Activated CD4-positive, CD25-positive, alpha-beta regulatory T cell treated with anti-CD3 and anti-CD28 coated beads, Interleukin-2, amount 50 U/mL, for 16 hours (primary cell): ENCODE results near the gene PCDHA7.
"Not testable (repeated sequence)": the region's sequence is repeated elsewhere in the genome, so short reads cannot be mapped to it uniquely, and the experiment has no call there.

ENCODE experiments used
- DNase-seq: peaks from one replicate; pipeline ENCODE4 v3.0.0-alpha.2; 2020; ENCODE audit warnings: low read depth, low spot score

PCDHA7 gene

DNA sequence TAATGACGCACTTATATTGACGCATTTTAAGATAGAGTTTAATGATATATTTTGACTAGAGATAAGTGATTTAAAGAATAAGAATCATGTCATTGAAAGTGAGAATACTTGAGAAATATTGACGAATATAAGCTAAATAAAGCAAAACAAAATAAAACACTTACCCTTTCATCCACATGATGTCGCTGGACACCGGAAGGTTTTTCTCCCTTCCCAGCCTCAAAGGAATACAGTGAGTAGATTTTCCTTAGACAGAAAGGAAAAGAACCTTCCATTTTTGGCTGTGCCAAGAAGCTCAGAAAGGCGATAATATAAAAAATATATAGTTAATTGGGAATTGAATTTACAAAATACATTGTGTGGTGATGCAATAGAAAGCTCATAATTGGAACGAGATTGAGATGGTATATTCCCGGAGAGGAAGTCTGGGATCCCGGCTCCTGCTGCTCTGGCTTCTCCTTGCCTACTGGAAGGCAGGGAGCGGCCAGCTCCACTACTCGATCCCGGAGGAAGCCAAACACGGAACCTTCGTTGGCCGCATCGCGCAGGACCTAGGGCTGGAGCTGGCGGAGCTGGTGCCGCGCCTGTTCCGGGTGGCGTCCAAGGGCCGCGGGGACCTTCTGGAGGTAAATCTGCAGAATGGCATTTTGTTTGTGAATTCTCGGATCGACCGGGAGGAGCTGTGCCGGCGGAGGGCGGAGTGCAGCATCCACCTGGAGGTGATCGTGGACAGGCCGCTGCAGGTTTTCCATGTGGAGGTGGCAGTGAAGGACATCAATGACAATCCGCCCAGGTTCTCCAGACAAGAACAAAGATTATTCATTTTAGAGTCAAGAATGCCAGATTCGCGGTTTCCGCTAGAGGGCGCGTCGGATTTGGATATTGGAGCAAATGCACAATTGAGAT lies 12.4 kb upstream of the PCDHA7 start, which contains the start of gene PCDHA5:
TSS of gene PCDHA5 (plus strand) at position 239 of the 906 bp plus-strand sequence.
- DNase-seq: no peak

DNA sequence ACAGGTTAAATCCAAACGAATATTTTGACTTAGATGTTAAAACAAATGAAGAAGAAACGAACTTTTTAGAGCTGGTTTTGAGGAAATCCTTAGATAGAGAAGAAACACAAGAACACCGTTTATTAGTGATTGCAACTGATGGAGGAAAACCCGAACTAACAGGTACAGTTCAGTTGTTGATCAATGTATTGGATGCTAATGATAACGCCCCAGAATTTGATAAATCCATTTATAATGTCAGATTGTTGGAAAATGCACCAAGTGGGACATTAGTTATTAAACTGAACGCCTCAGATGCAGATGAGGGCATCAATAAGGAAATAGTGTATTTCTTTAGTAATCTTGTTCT lies 11.8 kb upstream of the PCDHA7 start:
- DNase-seq: no peak

DNA sequence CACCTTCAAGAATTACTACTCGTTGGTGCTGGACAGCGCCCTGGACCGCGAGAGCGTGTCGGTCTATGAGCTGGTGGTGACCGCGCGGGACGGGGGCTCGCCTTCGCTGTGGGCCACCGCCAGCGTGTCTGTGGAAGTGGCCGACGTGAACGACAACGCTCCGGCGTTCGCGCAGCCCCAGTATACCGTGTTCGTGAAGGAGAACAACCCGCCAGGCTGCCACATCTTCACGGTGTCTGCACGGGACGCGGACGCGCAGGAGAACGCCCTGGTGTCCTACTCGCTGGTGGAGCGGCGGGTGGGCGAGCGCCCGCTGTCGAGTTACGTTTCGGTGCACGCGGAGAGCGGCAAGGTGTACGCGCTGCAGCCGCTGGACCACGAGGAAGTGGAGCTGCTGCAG lies 11.1 kb upstream of the PCDHA7 start:
- DNase-seq: not testable (repeated sequence)

DNA sequence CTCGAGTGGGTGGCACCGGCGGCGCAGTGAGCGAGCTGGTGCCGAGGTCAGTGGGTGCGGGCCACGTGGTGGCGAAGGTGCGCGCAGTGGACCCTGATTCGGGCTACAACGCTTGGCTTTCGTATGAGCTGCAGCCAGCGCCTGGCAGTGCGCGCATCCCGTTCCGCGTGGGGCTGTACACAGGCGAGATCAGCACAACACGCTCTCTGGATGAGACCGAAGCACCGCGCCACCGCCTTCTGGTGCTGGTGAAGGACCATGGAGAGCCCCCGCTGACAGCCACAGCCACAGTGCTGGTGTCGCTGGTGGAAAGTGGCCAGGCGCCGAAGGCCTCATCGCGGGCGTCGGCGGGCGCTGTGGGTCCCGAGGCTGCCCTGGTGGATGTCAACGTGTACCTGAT lies 10.6 kb upstream of the PCDHA7 start:
- DNase-seq: no peak

DNA sequence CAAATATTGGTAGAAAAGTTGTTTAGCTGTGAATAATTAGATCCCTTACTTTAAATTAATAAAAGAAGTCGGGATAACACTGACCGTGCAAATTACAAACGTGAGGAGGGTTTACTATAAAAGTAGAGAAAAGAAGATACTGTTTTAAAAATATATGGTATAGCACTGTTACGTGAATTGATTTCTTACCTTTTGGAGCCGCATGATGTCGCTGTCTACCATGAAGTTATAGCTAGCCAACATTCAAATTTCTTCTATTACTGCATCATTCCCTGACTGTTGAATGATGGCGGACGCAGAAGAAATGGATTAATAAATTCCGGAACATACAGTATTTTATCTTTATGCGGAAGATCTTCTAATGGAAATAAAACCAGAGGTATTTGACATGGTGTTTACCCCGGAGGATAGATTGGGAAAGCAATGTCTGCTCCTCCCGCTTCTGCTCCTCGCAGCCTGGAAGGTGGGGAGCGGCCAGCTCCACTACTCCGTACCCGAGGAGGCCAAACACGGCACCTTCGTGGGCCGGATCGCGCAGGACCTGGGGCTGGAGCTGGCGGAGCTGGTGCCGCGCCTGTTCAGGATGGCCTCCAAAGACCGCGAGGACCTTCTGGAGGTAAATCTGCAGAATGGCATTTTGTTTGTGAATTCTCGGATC lies 6.2 kb upstream of the PCDHA7 start, which contains the start of gene PCDHA6:
TSS of gene PCDHA6 (plus strand) at position 257 of the 658 bp plus-strand sequence. CDS start at position 389, 132 bp downstream.
- no peak for DNase-seq

DNA sequence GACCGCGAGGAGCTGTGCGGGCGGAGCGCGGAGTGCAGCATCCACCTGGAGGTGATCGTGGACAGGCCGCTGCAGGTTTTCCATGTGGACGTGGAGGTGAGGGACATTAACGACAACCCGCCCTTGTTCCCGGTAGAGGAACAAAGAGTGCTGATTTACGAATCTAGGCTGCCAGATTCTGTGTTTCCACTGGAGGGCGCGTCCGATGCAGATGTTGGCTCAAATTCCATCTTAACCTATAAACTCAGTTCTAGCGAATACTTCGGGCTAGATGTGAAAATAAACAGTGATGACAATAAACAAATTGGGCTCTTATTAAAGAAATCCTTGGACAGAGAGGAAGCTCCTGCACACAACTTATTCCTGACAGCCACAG lies 5.7 kb upstream of the PCDHA7 start:
- no peak for DNase-seq

DNA sequence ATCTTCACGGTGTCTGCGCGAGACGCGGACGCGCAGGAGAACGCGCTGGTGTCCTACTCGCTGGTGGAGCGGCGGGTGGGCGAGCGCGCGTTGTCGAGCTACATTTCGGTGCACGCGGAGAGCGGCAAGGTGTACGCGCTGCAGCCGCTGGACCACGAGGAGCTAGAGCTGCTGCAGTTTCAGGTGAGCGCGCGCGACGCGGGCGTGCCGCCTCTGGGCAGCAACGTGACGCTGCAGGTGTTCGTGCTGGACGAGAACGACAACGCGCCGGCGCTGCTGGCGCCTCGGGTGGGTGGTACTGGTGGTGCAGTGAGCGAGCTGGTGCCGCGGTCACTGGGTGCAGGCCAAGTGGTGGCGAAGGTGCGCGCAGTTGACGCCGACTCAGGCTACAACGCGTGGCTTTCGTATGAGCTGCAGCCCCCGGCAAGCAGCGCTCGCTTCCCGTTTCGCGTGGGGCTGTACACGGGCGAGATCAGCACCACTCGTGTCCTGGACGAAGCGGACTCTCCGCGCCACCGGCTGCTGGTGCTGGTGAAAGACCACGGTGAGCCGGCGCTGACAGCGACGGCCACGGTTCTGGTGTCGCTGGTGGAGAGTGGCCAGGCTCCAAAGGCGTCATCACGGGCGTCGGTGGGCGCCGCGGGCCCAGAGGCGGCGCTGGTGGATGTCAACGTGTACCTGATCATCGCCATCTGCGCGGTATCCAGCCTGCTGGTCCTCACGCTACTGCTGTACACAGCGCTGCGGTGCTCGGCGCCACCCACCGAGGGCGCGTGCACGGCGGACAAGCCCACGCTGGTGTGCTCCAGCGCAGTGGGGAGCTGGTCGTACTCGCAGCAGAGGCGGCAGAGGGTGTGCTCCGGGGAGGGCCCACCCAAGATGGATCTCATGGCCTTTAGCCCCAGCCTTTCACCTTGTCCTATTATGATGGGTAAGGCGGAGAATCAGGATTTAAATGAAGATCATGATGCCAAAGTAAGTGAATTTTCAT lies 4.3 kb upstream of the PCDHA7 start:
- not testable (repeated sequence) for DNase-seq

DNA sequence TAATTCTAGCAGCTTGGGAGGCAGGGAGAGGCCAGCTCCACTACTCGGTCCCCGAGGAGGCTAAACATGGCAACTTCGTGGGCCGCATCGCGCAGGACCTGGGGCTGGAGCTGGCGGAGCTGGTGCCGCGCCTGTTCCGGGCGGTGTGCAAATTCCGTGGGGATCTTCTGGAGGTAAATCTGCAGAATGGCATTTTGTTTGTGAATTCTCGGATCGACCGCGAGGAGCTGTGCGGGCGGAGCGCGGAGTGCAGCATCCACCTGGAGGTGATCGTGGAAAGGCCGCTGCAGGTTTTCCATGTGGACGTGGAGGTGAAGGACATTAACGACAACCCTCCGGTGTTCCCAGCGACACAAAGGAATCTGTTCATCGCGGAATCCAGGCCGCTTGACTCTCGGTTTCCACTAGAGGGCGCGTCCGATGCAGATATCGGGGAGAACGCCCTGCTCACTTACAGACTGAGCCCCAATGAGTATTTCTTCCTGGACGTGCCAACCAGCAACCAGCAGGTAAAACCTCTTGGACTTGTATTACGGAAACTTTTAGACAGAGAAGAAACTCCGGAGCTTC lies 455 bp downstream of the PCDHA7 start:
- not testable (repeated sequence) for DNase-seq

DNA sequence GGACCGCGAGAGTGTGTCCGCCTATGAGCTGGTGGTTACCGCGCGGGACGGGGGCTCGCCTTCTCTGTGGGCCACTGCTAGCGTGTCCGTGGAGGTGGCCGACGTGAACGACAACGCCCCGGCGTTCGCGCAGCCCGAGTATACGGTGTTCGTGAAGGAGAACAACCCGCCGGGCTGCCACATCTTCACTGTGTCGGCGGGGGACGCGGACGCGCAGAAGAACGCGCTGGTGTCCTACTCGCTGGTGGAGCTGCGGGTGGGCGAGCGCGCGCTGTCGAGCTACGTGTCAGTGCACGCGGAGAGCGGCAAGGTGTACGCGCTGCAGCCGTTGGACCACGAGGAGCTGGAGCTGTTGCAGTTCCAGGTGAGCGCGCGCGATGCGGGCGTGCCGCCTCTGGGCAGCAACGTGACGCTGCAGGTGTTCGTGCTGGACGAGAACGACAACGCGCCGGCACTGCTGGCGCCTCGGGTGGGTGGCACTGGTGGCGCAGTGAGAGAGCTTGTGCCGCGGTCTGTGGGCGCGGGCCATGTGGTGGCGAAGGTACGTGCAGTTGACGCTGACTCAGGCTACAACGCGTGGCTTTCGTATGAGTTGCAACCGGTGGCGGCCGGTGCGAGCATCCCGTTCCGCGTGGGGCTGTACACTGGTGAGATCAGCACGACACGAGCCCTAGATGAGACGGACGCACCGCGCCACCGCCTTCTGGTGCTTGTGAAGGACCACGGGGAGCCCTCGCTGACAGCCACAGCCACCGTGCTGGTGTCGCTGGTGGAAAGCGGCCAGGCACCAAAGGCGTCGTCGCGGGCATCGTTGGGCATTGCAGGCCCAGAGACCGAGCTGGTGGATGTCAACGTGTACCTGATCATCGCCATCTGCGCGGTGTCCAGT lies 1.8 kb downstream of the PCDHA7 start:
- DNase-seq: no peak

DNA sequence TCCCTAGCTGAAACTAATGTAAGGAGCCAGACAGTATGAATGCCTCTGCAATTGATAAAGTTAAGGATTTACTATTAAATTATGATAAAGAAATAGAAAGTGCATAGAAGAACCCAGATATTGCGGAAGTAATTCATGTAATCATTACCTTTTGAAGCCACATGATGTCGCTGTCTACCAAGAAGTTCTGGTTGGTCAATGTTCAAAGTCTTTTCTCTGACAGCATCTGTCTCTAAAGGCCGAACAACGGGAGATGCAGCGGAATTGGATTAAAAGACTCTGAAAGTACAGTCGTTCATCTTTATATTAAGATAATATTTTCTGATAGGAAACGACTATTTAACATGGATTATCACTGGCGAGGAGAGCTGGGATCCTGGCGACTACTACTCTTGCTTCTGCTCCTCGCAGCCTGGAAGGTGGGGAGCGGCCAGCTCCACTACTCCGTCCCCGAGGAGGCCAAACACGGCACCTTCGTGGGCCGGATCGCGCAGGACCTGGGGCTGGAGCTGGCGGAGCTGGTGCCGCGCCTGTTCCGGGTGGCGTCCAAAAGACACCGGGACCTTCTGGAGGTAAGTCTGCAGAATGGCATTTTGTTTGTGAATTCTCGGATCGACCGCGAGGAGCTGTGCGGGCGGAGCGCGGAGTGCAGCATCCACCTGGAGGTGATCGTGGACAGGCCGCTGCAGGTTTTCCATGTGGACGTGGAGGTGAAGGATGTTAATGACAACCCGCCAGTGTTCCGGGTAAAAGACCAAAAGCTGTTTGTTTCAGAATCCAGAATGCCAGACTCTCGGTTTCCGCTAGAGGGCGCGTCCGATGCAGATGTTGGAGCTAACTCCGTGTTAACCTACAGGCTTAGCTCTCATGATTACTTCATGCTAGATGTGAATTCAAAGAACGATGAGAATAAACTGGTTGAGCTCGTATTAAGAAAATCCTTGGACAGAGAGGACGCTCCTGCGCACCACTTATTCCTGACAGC lies 7.2 kb downstream of the PCDHA7 start, which contains the start of gene PCDHA8:
TSS of gene PCDHA8 (plus strand) at position 210 of the 985 bp plus-strand sequence. CDS start at position 345, 135 bp downstream.
- DNase-seq: no peak

DNA sequence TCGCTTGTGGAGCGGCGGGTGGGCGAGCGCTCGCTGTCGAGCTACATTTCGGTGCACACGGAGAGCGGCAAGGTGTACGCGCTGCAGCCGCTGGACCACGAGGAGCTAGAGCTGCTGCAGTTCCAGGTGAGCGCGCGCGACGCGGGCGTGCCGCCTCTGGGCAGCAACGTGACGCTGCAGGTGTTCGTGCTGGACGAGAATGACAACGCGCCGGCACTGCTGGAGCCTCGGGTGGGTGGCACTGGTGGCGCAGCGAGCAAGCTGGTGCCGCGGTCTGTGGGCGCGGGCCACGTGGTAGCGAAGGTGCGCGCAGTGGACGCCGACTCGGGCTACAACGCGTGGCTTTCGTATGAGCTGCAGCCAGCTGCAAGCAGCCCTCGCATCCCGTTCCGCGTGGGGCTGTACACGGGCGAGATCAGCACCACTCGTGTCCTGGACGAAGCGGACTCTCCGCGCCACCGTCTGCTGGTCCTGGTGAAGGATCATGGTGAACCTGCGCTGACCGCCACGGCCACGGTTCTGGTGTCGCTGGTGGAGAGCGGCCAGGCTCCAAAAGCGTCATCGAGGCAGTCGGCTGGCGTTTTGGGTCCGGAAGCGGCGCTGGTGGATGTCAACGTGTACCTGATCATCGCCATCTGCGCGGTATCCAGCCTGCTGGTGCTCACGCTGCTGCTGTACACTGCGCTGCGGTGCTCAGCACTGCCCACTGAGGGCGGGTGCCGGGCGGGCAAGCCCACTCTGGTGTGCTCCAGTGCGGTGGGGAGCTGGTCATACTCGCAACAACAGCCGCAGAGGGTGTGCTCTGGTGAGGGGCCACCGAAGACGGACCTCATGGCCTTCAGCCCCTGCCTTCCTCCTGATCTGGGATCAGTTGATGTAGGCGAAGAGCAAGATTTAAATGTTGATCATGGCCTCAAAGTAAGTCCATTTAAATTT lies 9.0 kb downstream of the PCDHA7 start:
- no peak for DNase-seq

DNA sequence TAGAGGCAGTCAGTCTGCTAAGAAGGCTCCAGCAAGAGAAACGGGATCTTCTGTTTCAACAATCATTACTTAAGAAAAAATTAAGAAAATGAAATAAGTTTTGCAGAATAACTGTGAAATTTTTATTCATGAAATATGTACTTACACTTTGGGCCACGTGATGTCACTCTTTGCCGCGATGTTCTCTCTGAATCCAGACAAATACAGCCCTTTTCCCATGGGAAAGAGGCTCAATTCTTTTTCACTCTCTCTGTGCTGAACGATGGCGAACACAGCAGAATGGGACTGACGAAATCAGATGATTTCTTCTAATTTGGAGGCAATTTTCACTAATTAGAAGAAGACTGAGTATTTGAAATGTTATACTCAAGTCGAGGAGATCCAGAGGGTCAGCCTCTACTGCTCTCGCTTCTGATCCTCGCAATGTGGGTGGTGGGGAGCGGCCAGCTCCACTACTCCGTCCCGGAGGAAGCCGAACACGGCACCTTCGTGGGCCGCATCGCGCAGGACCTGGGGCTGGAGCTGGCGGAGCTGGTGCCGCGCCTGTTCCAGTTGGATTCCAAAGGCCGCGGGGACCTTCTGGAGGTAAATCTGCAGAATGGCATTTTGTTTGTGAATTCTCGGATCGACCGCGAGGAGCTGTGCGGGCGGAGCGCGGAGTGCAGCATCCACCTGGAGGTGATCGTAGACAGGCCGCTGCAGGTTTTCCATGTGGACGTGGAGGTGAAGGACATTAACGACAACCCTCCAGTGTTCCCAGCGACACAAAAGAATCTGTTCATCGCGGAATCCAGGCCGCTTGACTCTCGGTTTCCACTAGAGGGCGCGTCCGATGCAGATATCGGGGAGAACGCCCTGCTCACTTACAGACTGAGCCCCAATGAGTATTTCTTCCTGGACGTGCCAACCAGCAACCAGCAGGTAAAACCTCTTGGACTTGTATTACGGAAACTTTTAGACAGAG lies 14.4 kb downstream of the PCDHA7 start, which contains the start of gene PCDHA9:
TSS of gene PCDHA9 (plus strand) at position 244 of the 964 bp plus-strand sequence. CDS start at position 358, 114 bp downstream.
- DNase-seq: not testable (repeated sequence)

DNA sequence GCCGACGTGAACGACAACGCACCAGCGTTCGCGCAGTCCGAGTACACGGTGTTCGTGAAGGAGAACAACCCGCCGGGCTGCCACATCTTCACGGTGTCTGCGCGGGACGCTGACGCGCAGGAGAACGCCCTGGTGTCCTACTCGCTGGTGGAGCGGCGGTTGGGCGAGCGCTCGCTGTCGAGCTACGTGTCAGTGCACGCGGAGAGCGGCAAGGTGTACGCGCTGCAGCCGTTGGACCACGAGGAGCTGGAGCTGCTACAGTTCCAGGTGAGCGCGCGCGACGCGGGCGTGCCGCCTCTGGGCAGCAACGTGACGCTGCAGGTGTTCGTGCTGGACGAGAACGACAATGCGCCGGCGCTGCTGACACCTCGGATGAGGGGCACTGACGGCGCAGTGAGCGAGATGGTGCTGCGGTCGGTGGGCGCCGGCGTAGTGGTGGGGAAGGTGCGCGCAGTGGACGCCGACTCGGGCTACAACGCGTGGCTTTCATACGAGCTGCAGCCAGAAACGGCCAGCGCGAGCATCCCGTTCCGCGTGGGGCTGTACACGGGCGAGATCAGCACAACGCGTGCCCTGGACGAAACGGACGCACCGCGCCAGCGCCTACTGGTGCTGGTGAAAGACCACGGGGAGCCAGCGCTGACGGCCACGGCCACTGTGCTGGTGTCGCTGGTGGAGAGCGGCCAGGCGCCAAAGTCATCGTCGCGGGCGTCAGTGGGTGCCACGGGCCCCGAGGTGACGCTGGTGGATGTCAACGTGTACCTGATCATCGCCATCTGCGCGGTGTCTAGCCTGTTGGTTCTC lies 16.0 kb downstream of the PCDHA7 start:
- DNase-seq: not testable (repeated sequence)

DNA sequence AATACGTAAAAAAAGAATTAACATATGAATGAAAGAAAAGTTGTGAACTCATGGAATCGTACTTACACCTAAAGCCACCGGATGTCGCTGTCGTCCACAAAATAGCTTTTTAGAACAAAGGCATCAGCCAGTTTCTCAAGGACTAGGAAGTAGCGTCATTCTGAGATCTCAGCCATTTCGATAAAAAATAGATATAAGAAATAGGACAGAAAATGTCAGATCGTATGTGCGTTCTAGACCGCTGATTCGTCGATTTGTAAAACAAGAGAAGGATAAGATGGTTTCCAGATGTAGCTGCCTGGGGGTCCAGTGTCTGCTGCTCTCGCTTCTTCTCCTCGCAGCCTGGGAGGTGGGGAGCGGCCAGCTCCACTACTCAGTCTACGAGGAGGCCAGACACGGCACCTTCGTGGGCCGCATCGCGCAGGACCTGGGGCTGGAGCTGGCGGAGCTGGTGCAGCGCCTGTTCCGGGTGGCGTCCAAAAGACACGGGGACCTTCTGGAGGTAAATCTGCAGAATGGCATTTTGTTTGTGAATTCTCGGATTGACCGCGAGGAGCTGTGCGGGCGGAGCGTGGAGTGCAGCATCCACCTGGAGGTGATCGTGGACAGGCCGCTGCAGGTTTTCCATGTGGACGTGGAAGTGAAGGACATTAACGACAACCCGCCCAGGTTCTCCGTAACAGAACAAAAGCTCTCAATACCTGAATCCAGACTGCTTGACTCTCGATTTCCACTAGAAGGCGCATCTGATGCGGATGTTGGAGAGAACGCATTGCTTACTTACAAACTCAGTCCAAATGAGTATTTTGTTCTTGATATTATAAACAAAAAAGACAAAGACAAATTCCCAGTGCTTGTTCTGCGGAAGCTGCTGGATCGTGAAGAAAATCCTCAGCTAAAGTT lies 22.0 kb downstream of the PCDHA7 start, which contains the start of gene PCDHA10:
TSS of gene PCDHA10 (plus strand) at position 126 of the 903 bp plus-strand sequence. CDS start at position 278, 152 bp downstream.
- DNase-seq: no peak
